ENCODE data around the gene GFRA1.

- TF ChIP-seq CTCF (IDR thresholded peaks at IDR 0.05) (no peak), EZH2 (IDR thresholded peaks at IDR 0.05) (no peak), EZH2phosphoT487 (IDR thresholded peaks at IDR 0.05) (no peak)
These were observed 163.1 kb downstream of the GFRA1 start for GRCh38 chr10:116109881-116110280.
